HCT116 (cell line): ENCODE measurements around the gene SLC12A5.

ENCODE experiments used
- CBX3 ChIP-seq: IDR thresholded peaks from 2 replicates; pipeline ENCODE4 v1.6.1; 2012; ENCODE audit warnings: low read depth
- CEBPB ChIP-seq: IDR thresholded peaks from 2 replicates; pipeline ENCODE4 v1.6.1; 2012; ENCODE audit warnings: low read depth
- CTCF ChIP-seq, 3 experiments: fragments of 200-600 bp in 1 of 3; sonication (generic) in 1 of 3; IDR thresholded peaks in 2 of 3; conservative IDR thresholded peaks in 1 of 3; 2 replicates each; pipeline ENCODE4 v1.5.1; 2012 to 2017; ENCODE audit warnings: low read depth in 2 of 3, low read length in 2 of 3, antibody characterized with exemption in 1 of 3, borderline replicate concordance in 1 of 3, control low read depth in 1 of 3, mild to moderate bottlenecking in 1 of 3, mixed read lengths in 1 of 3, mixed run types in 1 of 3, moderate library complexity in 1 of 3; ENCODE audit not compliant: insufficient read depth in 1 of 3
- EGR1 ChIP-seq: IDR thresholded peaks from 2 replicates; pipeline ENCODE4 v1.6.1; 2012; ENCODE audit warnings: low read depth
- EZH2 ChIP-seq: fragments of 200-600 bp; sonication (generic); IDR thresholded peaks from 2 replicates; pipeline ENCODE4 v1.6.1; 2017; ENCODE audit warnings: antibody characterized with exemption, mixed run types
- EZH2phosphoT487 ChIP-seq: fragments of 200-600 bp; IDR thresholded peaks from 2 replicates; pipeline ENCODE4 v1.6.1; 2018; ENCODE audit warnings: antibody characterized with exemption, borderline replicate concordance
- JUND ChIP-seq: IDR thresholded peaks from 2 replicates; pipeline ENCODE4 v1.6.1; 2012
- POLR2A ChIP-seq: IDR thresholded peaks from 2 replicates; pipeline ENCODE4 v1.7.0; 2011; ENCODE audit warnings: borderline replicate concordance; ENCODE audit not compliant: insufficient read depth, insufficient read length; ENCODE audit errors: extremely low read depth
- POLR2AphosphoS5 ChIP-seq: IDR thresholded peaks from 2 replicates; pipeline ENCODE4 v1.6.1; 2011; ENCODE audit warnings: mild to moderate bottlenecking, low read depth, low read length, moderate library complexity
- RAD21 ChIP-seq: IDR thresholded peaks from 2 replicates; pipeline ENCODE4 v1.6.1; 2012; ENCODE audit warnings: low read depth, mild to moderate bottlenecking
- REST ChIP-seq: IDR thresholded peaks from 2 replicates; pipeline ENCODE4 v1.6.1; 2012; ENCODE audit warnings: low read depth
- SRF ChIP-seq: IDR thresholded peaks from 2 replicates; pipeline ENCODE4 v1.6.1; 2012; ENCODE audit warnings: low read depth

- no peak for TF ChIP-seq SRF
- TF ChIP-seq CTCF (IDR thresholded peaks at IDR 0.05 in 2 of 3, conservative IDR thresholded peaks at IDR 0.05 in 1 of 3; ENCODE audit: borderline replicate concordance in 1 of 3, insufficient read depth in 1 of 3, low read depth in 2 of 3, low read length in 2 of 3) = no peak
- no peak for TF ChIP-seq POLR2AphosphoS5
- TF ChIP-seq RAD21 = no peak
- no peak for TF ChIP-seq EZH2phosphoT487
- no peak for TF ChIP-seq REST
- TF ChIP-seq CBX3 = no peak
- TF ChIP-seq POLR2A = no peak
- TF ChIP-seq CEBPB = no peak
- TF ChIP-seq EGR1 = no peak
- no peak for TF ChIP-seq JUND
- no peak for TF ChIP-seq EZH2
Observed at GRCh38 chr20:46049190-46049589, 20.2 kb downstream of the SLC12A5 start.
